Tibial artery (tissue), 4 donors: ENCODE measurements around the gene SRGAP3.

Experiments
- DNase-seq, 2 donors: peaks; one replicate each; pipeline ENCODE4 v3.0.0-alpha.2; 2019
- H3K27ac ChIP-seq, 2 donors: fragments of 200-600 bp; sonication (generic) in 1 of 2; 1 replicate in 1 of 2; 2 replicates in 1 of 2; pipeline ENCODE4 v1.5.1; 2018 to 2019; ENCODE audit warnings: mild to moderate bottlenecking in 1 of 2
- H3K27me3 ChIP-seq, 2 donors: fragments of 200-600 bp; sonication (generic) in 1 of 2; one replicate each; pipeline versions ENCODE4 v1.5.1 to v1.6.0; 2016 to 2019
- H3K36me3 ChIP-seq, 3 donors: fragments of 200-600 bp; sonication (generic) in 2 of 3; one replicate each; pipeline ENCODE4 v1.5.1; 2016 to 2019; ENCODE audit warnings: mild to moderate bottlenecking in 2 of 3
- H3K4me1 ChIP-seq, 4 donors: fragments of 200-600 bp; sonication (generic) in 2 of 4; 1 replicate in 3 of 4; 2 replicates in 1 of 4; pipeline ENCODE4 v1.5.1; 2016 to 2019
- H3K4me3 ChIP-seq, 2 donors: fragments of 200-600 bp; sonication (generic) in 1 of 2; 1 replicate in 1 of 2; 2 replicates in 1 of 2; pipeline ENCODE4 v1.5.1; 2018 to 2019; ENCODE audit warnings: mild to moderate bottlenecking in 2 of 2
- H3K9me3 ChIP-seq, 3 donors: fragments of 200-600 bp; sonication (generic) in 1 of 3; one replicate each; pipeline ENCODE4 v1.5.1; 2016 to 2019
- CTCF ChIP-seq, 2 experiments: fragments of 200-600 bp in 1 of 2; fragments of 450-650 bp in 1 of 2; IDR thresholded peaks; one replicate each; pipeline ENCODE4 v1.5.1; 2017 to 2019; ENCODE audit warnings: antibody characterized with exemption in 2 of 2, mild to moderate bottlenecking in 1 of 2, moderate library complexity in 1 of 2
- intact Hi-C: fragments of 100-400 bp; cut with DNase I; formaldehyde crosslinking; loops from one replicate; pipeline ENCODE4 v1.15.0; 2023; ENCODE audit warnings: low total_unique reads

SRGAP3 gene

DNA sequence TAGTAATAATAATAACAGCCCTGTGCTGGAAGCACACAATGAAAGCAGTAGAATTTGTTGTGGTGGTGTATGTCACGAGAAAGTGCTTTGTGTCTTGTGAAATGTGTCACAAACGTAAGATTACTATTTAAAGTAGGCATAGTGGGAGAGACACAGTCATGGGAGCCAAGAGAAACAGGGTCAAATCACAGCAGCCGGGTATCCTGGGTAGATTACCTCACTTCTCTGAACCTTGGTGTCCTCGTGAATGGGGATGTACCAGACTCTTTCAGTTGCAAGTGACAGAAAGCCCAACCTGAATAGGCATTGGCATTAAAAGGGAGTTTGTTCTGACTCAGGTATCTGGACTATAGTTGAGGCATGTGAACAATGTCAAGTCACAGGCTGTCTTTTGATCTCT is 29.1 kb upstream of the SRGAP3 start:
- H3K36me3 ChIP-seq: no peaks in the 10 kb centered on the region
- H3K27me3 ChIP-seq: no peaks in the 10 kb centered on the region
- TF ChIP-seq CTCF (IDR thresholded peaks at IDR 0.05): no peak
- H3K4me1 ChIP-seq: peaks cover 0 to 4% (median 0%) of the 10 kb centered on the region in 4 donors
- no peaks in the 10 kb centered on the region for H3K9me3 ChIP-seq
- H3K4me3 ChIP-seq: no peak overlapping the region
- no peak for DNase-seq
- intact Hi-C loops: no loop called here
- H3K27ac ChIP-seq: no peak overlapping the region

DNA sequence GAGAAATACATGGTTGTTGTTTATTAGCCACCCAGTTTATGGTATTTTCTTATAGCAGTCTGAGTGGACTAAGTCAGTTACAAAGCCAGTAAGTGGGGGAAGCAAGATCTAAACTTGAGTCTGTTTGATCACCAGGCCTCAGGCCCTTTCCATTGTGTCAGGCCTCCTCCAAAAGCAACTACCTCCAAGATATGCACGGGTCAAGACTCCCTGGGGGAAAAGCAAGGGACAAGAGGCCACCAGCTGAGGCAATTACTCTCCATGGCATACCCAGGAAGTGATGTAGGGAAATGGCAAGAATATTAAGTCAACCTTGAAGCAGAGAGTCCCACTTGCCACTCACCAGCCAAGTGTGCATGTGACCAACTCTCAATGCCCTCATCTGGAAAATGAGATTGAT is 28.6 kb upstream of the SRGAP3 start:
- TF ChIP-seq CTCF (IDR thresholded peaks at IDR 0.05): no peak
- peaks cover 0 to 4% (median 0%) of the 10 kb centered on the region in 4 donors for H3K4me1 ChIP-seq
- intact Hi-C loops: no loop called here
- no peaks in the 10 kb centered on the region for H3K27me3 ChIP-seq
- no peaks in the 10 kb centered on the region for H3K9me3 ChIP-seq
- no peak for DNase-seq
- no peak overlapping the region for H3K27ac ChIP-seq
- H3K4me3 ChIP-seq: no peak overlapping the region
- H3K36me3 ChIP-seq: no peaks in the 10 kb centered on the region

- no peaks in the 10 kb centered on the region for H3K27me3 ChIP-seq
- H3K4me1 ChIP-seq: peaks cover 0 to 4% (median 0%) of the 10 kb centered on the region in 4 donors
- no peak overlapping the region for H3K4me3 ChIP-seq
- TF ChIP-seq CTCF (IDR thresholded peaks at IDR 0.05): no peak
- H3K36me3 ChIP-seq: no peaks in the 10 kb centered on the region
- H3K9me3 ChIP-seq: no peaks in the 10 kb centered on the region
- no peak for DNase-seq
- no peak overlapping the region for H3K27ac ChIP-seq
- intact Hi-C loops: no loop called here
Observed at GRCh38 chr3:9276761-9277370, 27.4 kb upstream of the SRGAP3 start.

- Histone ChIP-seq H3K27me3 (no peaks in the 10 kb centered on the region), H3K27ac (no peak overlapping the region), H3K4me1 (no peaks in the 10 kb centered on the region), H3K4me3 (no peak overlapping the region), H3K36me3 (no peaks in the 10 kb centered on the region), H3K9me3 (no peaks in the 10 kb centered on the region)
- TF ChIP-seq CTCF (IDR thresholded peaks at IDR 0.05): no peak
- intact Hi-C loops: no loop called here
- no peak for DNase-seq
Observed at GRCh38 chr3:9271903-9272302, 22.5 kb upstream of the SRGAP3 start.

- Histone ChIP-seq H3K36me3 (no peaks in the 10 kb centered on the region), H3K4me3 (no peak overlapping the region), H3K27ac (no peak overlapping the region), H3K9me3 (no peaks in the 10 kb centered on the region), H3K4me1 (no peaks in the 10 kb centered on the region), H3K27me3 (no peaks in the 10 kb centered on the region)
- no peak for DNase-seq
- no peak for TF ChIP-seq CTCF (IDR thresholded peaks at IDR 0.05)
- intact Hi-C loops: no loop called here
Observed at GRCh38 chr3:9270704-9271103, 21.3 kb upstream of the SRGAP3 start.

DNA sequence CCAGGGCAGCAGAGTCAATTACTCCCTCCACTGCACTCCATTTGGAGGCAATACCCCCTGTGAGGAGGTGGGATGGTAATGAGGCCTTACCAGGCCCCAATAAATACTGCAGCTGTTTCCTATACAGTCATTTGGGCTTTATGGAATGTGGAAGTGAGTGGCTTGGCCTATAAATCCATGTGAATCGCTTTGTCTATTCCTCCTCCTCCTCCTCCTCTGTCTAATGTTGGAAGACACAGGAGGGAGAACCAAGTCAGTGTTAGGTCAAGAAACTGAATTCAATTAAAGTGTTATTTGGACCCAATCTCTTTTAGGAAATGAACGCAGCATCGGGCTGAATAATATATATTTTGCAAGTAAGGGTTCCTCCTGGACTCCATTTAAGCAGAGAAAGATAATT is 17.3 kb upstream of the SRGAP3 start:
- Histone ChIP-seq H3K4me1 (no peaks in the 10 kb centered on the region), H3K27me3 (no peaks in the 10 kb centered on the region), H3K9me3 (no peaks in the 10 kb centered on the region), H3K4me3 (no peak overlapping the region), H3K36me3 (no peaks in the 10 kb centered on the region), H3K27ac (no peak overlapping the region)
- no peak for DNase-seq
- intact Hi-C loops: no loop called here
- no peak for TF ChIP-seq CTCF (IDR thresholded peaks at IDR 0.05)
